M059J (cell line): ENCODE measurements around the gene NR6A1. TPM values are rescaled to one million over a fixed set of nuclear protein-coding genes. Genes with fewer than 3 reads are reported as not detected.

ENCODE experiments used
- DNase-seq: peaks from one replicate; pipeline ENCODE4 v3.0.0-alpha.2; 2012; ENCODE audit warnings: low read depth
- total RNA-seq: library from RNA; depleted of rRNA; stranded (reverse); fragments of >200 nt; shearing (Covaris generic); gene quantifications from 2 replicates; pipeline ENCODE4 v1.2.3, GENCODE V29; 2014; rRNA removed

The NR6A1 gene
- total RNA-seq, 1 experiment from 2014 or later = 1.4 TPM

- no peak for DNase-seq
Observed at GRCh38 chr9:124474151-124474550, 297.0 kb downstream of the NR6A1 start.

GRCh38 chr9:124473310-124473709 is 297.8 kb downstream of the NR6A1 start:
- DNase-seq = no peak

- no peak for DNase-seq
Observed at GRCh38 chr9:124472770-124473169, 298.3 kb downstream of the NR6A1 start.

- no peak for DNase-seq
Observed at GRCh38 chr9:124471761-124472160, 299.4 kb downstream of the NR6A1 start.

- no peak for DNase-seq
Observed at GRCh38 chr9:124470726-124471125, 300.4 kb downstream of the NR6A1 start.

- DNase-seq = no peak
Observed at GRCh38 chr9:124470306-124470705, 300.8 kb downstream of the NR6A1 start.

GRCh38 chr9:124469011-124469832 is 301.9 kb downstream of the NR6A1 start:
- DNase-seq = no peak

GRCh38 chr9:124468061-124468740 is 302.9 kb downstream of the NR6A1 start:
- DNase-seq = no peak

GRCh38 chr9:124467410-124468060 is 303.6 kb downstream of the NR6A1 start:
- no peak for DNase-seq

Other genes starting within 250 kb of the NR6A1 start
- gene OLFML2A, start 5.8 kb upstream of the NR6A1 start, total RNA-seq = 2.4 and 9.3 TPM in 2 replicates
- not detected in 2 replicates for gene WDR38, start 82.1 kb upstream of the NR6A1 start, total RNA-seq
- gene RPL35, start 90.6 kb upstream of the NR6A1 start, total RNA-seq = 2,121 and 2,222 TPM in 2 replicates
- 43.9 and 54.1 TPM in 2 replicates for gene ARPC5L, start 90.8 kb upstream of the NR6A1 start, total RNA-seq
- 15.6 and 17.3 TPM in 2 replicates for gene GOLGA1, start 169.8 kb upstream of the NR6A1 start, total RNA-seq